Activated CD4-positive, alpha-beta T cell treated with anti-CD3 and anti-CD28 coated beads, Interleukin-10, Interleukin-2, amounts not matched to agents 100 ng/mL and 50 ng/mL, durations not matched to agents 16 hours and 8 hours (primary cell): Measurements from ENCODE around the gene NUDT3.
A peak's percentile ranks its signal among the peaks of the same experiment; 100 is the strongest.

ENCODE experiments used
- DNase-seq: peaks from one replicate; pipeline ENCODE4 v3.0.0-alpha.2; 2020

Gene NUDT3

DNA sequence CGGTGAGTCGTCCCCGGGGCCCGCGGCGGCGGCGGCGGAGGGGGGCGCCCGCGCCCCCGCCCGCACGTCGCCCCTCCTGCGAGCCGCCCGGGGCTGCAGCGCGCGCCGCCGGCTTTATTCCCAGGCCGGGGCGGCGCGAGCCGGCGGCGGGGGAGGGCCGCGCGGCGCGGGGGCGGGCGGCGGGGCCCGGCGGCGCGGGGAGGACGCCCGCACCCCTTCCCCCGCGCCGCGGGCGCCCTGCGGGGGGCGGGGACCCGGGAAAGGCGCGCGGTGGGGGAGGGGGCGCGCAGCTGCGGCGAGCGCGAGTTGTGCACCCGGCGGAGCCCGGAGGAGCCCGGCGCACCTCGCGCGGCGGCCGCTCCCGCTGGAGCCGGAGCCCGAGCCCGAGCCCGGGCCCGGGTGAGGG lies 155.2 kb downstream of the NUDT3 start:
- DNase-seq = peak; percentile 41

DNA sequence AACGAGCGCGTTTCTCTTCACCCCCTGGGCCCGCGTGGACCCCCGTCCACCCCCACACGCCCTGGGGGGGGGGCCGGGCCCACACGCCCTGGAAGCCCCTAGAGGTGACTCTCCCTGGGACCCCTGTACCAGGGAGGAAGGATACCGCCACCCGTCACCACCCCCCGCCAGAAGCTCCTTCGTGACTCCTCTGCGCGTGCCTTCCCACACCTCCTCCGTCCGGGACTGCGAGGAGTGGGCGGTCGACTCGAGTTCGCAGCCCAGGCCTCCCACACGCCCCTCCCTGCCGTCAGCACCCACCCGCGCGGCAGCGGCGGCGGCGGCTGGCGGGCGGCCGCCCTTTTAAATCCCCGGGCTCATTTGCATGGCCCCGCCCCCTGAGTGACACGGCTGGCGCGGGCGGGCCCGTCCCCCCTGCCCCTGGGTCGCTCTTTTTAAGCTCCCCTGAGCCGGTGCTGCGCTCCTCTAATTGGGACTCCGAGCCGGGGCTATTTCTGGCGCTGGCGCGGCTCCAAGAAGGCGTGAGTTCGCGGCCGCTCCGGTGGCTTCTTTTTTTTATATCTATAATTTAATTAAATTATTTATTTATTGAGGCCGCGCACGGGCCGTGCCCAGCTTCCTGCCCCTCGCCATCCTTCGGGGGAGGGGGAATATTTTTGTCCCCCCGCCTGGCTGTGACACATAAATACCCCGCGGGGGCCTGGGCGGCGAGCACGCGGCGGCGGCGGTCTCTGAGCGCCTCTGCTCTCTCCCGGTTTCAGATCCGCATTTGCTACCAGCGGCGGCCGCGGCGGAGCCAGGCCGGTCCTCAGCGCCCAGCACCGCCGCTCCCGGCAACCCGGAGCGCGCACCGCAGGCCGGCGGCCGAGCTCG lies 155.8 kb downstream of the NUDT3 start, which contains the start of gene HMGA1:
Gene HMGA1 (plus strand): TSS at position 431 of the 873 bp plus-strand sequence. CDS start 3,908 bp downstream, outside the sequence.
- peak; percentile 93 for DNase-seq

DNA sequence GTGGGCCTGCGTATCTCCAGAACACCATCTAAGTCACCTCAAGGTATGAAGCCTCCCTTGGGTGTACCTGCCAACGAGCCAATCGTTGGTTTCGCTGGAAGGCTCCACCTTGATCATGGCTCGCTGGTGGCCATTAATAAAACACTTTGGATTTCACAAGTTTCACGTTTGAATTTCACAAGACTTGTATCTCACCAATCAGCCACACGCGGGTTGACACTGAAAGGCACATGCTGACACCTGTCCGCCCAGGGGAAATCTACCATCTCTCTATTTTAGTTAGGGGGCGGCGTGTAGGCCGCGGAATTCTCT lies 156.4 kb downstream of the NUDT3 start:
- peak; percentile 70 for DNase-seq

DNA sequence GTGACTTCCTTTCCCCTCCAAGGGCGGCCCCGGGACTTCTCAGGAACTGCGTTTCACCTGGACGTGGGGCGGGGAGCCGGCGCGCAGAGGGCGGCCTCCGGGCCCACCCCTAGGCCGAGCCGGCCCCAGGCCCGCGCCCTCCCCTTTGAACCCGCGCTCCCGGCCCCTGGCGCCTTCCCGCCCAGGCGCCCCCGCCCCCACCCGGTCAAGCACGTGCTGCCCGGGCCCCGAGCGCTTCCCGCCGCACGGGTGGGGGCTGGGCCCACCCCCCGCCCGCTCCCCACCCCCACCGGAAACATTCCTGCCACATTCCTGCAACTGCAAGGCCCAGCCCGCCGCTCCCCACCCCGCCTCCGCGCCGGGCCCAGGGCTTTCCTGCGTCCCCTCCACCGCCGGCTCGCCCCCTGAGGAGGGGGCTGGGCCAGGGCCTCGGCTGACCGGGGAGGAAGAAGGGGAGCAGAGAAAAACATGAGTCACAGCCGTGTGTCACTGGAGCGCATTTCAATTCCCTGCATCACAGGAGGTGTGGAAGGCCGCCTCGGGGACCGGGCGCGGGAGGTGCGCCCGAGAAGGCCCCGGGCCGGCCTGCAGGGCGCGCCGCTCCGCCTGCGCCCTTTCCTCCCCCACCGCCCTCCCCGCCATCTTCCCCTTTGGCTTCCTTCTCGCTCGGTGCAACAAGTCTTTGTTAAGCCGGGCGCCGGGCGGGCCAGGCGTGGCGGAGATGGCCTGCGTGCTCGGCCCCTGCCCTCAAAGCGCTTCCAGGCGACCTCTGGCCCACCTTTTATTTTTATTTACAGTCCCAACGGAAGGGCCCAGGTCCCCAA lies 156.9 kb downstream of the NUDT3 start:
- DNase-seq = peak; percentile 77

GRCh38 chr6:34234667-34235306 lies 157.7 kb downstream of the NUDT3 start:
- DNase-seq = no peak

- no peak for DNase-seq
Measured at GRCh38 chr6:34233867-34234266, 158.6 kb downstream of the NUDT3 start.

GRCh38 chr6:34232901-34233300 lies 159.6 kb downstream of the NUDT3 start:
- DNase-seq = no peak

- DNase-seq = no peak
Measured at GRCh38 chr6:34231566-34232336, 160.7 kb downstream of the NUDT3 start.

DNA sequence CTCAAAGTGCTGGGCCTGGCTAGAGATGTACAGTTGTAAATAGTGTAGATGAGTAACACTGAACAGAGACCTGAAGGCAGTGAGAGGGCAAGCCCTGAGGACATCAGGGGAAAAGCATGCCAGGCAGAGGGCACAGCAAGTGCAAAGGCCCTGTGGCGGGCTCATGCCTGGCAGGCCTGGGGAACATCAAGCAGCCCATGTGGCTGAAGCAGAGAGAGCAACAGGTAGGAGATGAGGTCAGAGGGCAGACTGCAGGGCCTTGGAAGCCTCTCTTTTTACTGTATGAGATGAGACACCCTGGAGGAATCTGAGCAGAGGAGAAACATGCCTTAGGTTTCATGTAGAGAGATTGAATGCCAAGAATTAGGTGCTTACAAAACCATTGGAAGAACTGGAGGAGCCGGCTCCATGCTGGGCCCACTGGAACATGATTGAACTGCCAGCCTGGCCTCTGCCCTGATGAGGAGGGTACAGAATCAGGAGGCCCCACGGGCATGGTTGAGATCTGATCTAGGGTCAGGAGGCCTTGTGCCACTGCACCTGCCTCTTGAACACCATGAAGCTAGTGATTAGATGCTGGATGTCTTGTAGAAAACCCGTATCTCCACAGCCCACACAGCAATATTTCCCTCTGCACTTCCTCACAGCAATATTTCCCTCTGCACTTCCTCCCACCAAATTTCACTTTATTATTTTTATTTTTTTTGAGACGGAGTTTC lies 161.7 kb downstream of the NUDT3 start:
- no peak for DNase-seq

GRCh38 chr6:34229877-34230276 lies 162.6 kb downstream of the NUDT3 start:
- DNase-seq = no peak
